GM12874 (cell line): ENCODE results near the gene TMEM94.

Experiments used
- TF ChIP-seq, protein P1 (sequence below): IDR thresholded peaks from 2 replicates; pipeline ENCODE4 v1.5.1; 2011; ENCODE audit warnings: low read depth, mild to moderate bottlenecking, control low read depth, low read length, moderate library complexity; ENCODE audit not compliant: insufficient read depth

TMEM94 gene

DNA sequence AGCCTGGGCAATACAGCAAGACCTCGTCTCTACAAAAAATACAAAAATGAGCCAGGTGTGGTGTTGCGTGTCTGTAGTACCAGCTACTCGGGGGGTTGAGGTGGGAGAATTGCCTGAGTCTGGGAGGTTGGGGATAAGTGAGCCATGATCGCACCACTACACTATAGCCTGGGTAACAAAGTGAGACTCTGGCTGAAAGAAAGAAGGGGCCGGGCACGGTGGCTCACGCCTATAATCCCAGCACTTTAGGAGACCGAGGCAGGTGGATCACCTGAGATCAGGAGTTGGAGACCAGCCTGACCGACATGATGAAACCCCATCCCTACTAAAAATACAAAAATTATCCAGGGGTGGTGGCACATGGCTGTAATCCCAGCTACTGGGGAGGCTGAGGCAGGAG, 40.4 kb upstream of the TMEM94 start:
- TF ChIP-seq, protein P1, sequence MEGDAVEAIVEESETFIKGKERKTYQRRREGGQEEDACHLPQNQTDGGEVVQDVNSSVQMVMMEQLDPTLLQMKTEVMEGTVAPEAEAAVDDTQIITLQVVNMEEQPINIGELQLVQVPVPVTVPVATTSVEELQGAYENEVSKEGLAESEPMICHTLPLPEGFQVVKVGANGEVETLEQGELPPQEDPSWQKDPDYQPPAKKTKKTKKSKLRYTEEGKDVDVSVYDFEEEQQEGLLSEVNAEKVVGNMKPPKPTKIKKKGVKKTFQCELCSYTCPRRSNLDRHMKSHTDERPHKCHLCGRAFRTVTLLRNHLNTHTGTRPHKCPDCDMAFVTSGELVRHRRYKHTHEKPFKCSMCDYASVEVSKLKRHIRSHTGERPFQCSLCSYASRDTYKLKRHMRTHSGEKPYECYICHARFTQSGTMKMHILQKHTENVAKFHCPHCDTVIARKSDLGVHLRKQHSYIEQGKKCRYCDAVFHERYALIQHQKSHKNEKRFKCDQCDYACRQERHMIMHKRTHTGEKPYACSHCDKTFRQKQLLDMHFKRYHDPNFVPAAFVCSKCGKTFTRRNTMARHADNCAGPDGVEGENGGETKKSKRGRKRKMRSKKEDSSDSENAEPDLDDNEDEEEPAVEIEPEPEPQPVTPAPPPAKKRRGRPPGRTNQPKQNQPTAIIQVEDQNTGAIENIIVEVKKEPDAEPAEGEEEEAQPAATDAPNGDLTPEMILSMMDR, result no peak

DNA sequence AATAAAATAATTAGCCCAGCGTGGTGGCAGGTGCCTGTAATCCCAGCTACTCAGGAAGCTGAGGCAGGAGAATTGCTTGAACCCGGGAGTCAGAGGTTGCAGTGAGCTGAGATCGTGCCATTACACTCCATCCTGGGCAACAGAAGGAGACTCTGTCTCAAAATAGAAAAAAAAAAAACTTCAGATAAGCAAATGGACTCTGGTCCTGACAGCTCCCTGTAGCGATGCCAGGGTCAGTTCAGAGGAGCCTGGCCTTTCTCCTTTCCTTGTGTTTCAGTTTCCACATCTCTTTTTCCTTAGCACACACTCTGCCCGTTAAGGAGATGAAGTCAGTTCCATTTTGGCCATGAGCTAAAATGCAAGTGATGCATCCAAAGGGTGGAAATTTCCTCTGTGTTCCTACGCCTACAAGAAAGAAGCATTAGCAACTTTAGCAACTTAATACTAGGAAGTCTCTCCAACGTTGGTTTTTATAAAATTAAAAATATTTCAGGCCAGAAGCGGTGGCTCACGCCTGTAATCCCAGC, 39.3 kb upstream of the TMEM94 start:
- TF ChIP-seq, protein P1, result no peak

DNA sequence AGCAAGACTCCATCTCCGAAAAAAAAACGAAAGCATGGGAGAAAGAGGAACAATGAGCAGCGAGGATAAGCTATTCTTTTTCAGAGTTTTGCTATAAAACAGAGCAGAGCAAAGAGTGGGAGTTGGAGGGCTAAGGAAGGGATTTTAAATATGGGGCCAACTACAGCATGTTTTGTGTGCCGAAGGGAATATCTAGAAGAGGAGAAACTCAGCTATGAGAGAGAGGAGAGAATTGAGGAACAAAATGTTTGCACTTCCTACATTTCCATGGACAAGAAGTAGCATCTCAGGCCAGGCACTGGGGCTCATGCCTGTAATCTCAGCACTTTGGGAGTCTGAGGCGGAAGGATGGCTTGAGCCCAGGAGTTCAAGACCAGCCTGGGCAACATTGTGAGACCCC, 37.9 kb upstream of the TMEM94 start:
- TF ChIP-seq, protein P1, result no peak

DNA sequence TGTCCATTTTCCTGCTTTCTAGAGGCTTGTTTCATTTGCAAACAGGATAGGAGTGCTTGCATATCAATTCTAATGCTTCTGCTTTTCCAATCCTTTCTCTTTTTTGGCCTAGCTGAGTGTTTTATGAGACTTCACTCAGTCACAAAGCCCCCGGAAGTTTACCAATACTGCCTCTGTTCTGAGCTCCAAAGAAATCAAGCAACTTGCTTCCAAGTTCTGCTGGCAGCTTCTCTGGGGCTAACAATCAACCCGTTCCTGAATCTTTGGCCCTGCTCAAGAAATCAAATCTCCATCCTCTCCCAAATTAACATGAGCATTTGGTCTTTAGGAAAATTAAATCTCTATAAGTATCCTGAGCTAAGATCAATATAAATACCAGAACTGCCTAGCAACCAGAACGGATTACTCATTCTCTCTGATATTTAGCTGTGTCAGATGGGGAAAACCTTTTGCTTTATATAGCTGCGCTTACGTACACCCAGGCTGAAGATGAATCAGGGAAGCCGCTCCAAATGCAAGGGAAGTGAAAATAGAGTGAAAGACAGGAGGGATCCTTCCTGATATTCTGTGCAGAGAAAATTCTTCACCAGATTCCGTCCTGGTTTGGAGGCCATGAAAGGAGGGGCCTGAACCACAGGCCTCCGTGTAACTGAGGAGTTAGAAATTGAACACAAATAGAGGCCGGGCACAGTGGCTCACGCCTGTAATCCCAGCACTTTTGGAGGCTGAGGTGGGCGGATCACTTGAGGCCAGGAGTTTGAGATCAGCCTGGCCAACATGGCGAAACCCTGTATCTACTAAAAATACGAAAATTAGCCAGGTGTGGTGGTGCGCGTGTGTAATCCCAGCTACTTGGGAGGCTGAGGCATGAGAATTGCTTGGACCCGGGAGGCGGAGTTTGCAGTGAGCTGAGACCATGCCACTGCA, 27.6 kb upstream of the TMEM94 start:
- TF ChIP-seq, protein P1, result no peak

DNA sequence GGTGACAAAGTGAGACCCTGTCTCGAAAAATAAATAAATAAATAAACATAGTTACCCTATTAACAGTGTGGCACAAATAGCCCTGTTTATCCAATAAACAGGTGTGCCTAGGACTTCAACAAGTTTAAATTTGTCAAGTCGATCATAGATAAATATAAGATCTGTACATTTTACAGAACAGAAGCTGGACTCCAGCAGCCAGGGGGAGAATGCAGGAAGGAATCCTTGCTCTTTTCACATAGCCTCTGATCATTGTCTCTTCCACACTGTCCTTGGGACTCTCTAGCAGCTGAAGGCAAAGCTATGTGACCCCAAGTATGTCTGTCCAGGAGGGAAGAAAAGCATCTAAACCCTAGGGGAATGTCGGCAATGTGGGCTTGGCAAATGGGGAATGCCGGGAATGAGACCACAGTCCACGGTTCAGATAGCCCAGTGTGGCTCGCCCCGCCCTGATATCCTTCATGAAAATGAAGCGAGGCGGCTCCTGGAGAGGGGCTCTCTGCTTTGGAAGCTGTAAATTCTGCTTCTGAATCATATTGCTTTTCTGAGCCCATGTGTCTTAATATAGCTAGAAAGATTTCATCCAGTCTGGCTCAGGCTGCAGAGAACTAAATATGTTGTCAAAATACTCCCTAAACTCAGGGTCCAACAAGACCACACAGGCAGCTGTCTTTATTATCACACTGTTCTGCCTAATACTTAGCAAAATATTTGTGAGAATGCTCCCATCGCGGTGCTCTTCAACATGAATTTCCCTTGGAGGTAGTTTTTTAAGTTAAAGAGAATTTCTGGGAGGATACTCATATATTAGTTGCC, 26.1 kb upstream of the TMEM94 start:
- TF ChIP-seq, protein P1, result no peak

DNA sequence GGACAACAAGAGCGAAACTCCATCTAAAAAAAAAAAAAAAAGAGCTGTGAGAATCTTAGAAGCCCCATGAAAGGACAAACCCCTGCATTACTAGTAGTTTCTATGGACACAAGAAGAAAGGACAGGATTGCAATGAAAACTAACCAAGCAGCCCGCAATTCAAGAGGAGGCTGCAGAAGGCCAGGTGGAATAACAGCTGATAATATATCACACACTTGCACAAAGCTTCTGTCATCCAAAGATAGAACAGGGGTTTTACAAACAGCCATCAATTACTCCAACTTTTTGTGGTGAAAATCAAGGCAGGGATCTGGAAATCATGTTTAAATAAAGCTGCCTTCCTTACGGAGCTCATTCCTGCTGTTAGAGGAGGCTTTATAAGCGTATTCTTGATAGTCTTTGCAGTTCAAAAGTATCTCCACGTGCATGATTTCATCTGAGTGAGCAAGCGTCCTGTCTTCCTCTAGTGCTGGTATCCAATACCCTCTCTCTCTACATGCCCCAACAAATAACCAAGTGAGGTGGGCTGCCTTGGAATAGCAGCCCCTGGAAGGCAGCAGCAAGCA, 23.1 kb upstream of the TMEM94 start:
- TF ChIP-seq, protein P1, result no peak

DNA sequence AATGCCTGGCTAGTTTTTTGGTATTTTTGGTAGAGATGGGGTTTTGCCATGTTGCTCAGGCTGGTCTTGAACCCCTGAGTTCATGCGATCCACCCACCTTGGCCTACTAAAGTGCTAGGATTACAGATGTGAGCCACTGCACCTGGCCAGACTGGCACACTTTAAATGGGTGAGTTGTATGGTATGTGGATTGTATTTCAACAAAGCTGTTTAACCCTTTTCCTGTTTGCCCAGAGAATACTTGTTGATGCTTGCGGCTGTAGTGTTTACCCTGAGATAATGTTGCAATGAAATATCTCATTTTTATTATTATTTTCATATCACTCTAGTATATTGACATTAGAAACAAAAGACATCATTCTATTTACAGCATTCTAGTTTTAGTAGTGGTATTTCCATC, 17.1 kb upstream of the TMEM94 start:
- TF ChIP-seq, protein P1, result no peak
